ENCODE measurements around the gene CHRNA7.

The CHRNA7 gene

DNA sequence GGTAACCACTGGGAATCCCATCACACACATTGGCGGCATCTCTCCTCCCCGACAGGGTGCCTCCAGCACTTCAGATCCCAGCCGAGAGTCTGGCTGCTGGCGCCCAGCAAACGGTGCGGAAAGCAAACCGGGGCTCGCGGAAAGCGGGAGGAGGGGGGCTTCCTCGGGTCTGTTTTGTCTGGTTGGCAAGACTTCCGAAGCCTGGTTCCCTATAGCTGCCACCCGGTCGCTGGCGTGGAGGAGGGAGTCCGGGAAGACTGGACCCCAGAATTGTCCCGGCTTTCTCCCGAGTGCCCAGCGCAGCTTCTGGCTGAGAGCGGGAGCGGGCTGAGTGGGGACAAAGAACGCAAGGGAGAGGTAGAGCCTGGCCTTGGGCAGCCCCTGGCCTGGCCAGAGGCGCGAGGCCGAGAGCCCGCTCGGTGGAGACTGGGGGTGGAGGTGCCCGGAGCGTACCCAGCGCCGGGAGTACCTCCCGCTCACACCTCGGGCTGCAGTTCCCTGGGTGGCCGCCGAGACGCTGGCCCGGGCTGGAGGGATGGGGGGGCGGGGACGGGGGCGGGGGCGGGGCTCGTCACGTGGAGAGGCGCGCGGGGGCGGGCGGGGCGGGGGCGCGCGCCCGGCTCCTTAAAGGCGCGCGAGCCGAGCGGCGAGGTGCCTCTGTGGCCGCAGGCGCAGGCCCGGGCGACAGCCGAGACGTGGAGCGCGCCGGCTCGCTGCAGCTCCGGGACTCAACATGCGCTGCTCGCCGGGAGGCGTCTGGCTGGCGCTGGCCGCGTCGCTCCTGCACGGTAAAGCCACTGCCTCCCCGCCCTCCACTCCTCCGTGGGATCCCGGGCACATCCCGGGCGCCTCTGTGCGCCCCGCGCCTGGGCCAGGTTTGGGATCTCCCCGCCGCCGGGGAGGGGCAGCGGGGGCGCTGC lies at the start of gene CHRNA7:
Gene CHRNA7, plus strand, starts transcription at position 654 of the 920 bp plus-strand sequence. Its CDS starts 80 bp downstream, at position 734.
- DNase-seq (ENCODE audit: low read depth) = no peak

DNA sequence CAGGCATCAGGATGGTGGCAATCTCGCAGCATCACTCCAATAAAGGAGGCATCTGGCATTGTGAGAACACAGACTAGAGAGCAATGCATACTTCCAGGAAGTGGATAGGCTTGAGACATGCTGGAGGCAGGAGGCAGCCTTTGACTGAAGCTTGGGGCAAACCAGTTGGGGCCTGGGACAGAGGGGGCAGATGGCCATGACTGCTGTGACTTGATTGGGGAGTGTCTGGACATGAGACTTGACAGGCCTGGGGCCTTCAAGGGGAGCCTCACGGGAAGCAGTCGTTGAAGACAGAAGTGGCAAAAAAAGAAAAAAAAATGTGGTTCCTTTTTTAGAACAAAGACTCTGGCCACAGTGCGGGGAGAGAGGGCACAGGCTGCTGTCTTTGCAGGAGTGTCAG lies 44.7 kb upstream of the CHRNA7 start:
- DNase-seq (ENCODE audit: low read depth) = no peak

DNA sequence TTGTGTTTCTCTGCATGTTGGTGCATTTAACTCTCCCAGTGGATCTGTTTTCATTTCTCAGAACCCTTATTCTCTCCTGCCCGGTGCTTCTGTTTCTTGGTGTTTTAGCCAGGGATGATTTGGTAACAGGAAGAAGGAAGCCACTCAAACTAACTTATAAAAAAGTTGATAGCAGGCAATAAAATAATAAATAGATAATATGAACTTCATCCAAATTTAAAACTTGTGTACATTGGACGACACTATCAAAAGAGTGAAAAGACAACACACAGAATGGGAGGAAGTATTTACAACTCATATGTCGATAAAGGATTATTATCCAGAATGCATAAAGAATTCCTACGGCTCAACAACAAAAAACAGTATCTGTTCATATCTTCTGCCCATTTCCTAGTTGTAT lies 37.3 kb upstream of the CHRNA7 start:
- no peak for DNase-seq (ENCODE audit: low read depth)

DNA sequence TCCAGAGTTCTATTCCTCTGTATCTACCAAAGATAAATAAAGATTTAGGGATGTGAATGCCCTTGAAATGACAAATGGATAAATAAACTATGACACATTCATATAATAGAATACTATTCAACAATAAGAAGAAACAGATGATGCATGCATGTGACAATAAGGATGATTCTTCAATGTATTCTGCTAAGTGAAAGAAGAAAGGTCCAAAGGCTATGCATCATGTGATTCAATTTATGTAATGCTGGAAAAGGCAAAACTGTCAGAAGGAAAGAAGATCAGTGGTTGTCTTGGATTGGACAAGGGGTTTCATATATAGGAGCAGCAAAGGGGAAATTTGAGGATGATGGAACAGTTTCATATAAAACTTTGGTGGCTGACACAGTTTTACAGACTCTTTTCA lies 32.6 kb upstream of the CHRNA7 start:
- no peak for DNase-seq (ENCODE audit: low read depth)

DNA sequence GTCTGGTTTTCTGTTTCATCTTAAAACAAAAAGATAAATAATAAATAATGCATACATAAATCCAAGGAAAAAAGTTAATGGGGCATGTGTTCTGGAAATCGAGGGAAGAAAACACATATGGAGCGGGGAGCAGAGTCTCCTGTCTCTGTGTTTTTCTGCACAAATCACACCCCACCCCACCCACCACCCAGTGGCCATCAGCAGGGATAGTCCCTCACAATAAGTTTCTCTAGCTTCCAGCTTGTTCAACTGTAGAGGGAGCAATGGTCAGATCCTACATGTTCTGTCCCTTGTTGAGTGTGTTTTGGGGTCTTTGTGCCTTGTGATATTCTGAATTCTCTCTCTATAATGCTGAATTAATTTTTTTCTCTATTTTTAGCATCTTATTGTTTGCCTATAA lies 26.8 kb upstream of the CHRNA7 start:
- DNase-seq (ENCODE audit: low read depth) = no peak

DNA sequence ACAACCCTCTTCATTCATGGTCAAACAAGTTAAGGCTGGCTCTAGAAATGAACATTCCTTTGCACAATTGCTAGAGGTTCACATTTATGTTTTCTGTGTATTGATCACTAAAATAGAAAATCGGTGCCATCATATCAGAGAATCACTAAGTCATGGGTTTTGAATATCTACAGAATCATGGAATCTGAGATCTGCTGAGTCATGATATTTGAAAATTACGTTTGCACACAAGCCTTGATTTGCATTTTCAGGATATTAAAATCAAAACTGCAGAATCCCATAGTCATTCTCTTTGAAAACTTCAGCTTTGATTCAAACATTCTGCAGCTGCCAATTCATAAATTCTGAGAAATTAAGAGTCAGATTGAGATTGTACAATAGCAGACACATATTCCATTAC lies 26.1 kb upstream of the CHRNA7 start:
- DNase-seq (ENCODE audit: low read depth) = no peak

DNA sequence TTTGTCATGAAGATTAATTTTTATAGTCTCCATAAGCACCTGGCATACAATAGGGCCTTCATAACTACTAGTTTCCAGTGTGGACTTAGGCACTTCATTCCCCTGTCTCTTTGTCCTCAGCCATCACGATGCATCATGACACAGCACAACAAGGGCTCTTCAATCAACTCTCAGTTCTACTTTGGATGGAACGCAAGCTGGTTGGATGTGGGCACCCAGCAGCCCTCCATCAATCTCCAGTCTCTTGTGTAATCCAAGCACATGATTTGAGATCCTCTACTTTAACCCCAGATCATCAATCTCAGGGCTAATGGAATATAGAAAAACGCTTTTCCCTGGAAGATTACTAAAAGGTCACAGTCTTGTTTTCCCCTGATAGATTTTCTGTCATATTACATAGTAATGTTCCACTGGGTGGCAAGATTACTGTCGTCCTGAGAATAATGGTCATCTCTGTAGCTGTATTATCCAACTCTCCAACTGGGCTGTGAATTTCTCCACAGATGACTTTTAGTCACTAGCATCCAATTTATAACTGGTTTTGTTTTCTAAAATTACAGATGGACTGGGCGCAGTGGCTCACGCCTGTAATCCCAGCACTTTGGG lies 22.9 kb upstream of the CHRNA7 start:
- no peak for DNase-seq (ENCODE audit: low read depth)

DNA sequence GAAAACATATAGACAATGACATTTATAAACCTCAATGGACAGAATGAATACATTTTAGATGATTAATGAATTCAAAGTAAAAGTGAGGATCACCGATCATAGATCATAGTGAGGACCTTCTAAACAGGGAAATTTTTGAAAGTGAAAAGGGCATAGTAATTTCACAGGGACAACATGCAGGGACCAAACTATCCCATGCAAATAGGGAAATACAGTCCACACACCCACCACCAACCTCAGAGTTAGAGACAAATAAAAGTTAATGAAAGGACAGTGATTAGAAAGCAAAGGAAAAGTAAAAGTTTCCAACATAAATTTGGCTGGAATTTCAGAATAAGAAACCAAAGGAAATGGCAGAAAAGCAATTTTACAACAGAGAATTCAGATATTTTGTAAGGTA lies 15.4 kb upstream of the CHRNA7 start:
- no peak for DNase-seq (ENCODE audit: low read depth)

DNA sequence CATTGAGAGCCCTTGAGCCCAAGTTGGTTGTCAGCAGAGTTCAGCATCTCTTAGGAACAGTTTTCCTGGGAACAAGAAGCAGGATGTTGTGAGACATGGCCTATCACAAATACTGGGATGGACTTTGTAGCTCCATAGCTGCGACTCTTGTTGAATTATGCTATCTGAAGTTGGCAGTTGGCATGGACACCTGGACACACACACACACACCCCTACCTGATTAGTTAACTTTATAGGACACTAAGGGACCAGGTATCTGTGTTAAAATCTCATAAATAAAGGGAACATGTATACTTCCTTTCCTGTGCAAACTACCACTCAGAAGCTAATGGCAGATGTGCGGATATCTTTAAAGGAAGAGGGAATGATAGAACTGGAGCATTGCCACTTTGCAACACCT lies 10.2 kb upstream of the CHRNA7 start:
- DNase-seq (ENCODE audit: low read depth) = no peak

DNA sequence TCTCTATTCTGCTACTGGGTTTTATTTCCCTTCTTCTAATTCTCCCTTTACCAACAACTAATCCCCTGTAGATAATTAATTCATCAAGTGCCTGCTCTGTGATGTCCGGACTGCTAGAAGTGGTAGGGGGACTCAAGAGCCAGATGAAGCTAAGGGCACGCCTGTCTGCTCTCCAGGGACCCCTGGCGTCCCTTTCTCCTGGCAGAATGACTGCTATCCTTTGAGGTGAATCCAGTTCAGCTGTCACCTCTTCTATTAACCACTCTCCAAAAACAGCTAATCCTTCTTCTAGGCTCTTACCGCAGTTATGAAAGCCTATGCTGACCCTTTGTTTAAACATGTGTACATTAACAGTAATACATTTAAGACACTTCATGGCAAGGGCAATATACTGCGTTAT lies 1.4 kb upstream of the CHRNA7 start:
- no peak for DNase-seq (ENCODE audit: low read depth)

DNA sequence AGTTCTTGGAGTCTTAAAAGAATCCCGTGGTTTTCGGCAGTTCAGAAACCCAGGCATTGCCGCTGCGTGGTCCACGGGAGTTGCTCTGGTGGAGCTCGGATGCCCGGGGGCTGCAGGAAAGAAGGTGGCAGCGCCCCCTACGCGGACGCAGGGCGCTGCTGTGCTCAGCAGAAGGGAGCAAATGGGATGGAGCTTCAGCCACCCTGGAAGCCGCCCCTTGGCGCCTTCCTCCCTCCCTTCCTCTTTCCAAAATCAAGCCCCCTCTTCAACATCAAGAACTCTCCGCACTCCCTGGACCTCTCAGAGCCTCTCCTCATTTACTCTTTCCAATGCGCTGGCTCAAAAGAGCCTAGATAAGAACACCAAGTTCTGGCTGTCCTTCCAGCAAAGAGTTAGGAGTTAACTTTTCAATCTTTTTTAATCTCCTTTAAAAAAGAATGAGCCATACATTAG lies 880 bp upstream of the CHRNA7 start:
- no peak for DNase-seq (ENCODE audit: low read depth)

DNA sequence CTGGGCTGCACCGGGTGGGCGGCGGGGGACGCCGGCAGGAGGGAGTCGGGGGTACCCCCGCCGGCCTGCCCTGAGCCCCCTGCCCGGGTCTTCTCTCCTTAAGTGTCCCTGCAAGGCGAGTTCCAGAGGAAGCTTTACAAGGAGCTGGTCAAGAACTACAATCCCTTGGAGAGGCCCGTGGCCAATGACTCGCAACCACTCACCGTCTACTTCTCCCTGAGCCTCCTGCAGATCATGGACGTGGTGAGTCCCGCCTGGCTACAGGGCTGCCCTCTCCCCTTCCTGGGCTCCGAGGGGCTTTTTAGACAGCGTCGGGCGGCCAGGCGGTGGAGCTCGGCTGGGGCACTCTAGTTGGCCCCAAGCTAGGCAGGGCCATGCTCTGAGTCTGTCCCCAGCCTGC lies 480 bp downstream of the CHRNA7 start:
- DNase-seq (ENCODE audit: low read depth) = no peak

DNA sequence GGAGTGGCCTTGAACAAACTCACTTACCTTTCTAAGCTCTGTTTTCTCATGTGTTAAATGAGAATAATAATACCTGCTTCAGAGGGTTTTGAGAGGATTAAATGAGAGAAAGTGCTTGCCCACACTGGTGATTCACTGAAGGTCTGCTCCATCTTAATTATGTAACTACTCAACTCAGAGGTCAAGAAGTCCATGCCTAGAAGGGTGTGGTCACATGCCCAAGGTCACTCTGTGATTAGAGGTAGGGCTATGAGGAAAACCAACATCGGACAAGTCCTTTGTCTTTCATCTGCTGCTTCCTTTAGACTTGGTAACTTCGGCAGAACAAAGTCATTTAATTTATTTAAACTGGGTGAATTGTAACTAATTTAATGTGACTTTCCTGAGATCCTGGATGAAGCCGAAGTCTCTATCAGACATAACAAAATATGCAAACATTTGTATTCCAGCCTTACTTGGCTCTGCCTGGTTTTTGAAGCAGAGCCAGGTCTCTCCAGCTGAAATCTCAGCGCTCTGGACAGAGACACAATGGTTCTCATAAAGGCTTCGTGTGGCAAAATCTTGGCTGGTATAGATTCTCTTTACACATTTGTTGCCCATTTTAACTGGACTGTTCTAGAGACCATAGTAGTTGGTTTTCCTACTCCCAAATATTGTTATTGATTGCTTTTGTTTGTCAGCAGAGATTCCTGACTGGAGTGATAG lies 3.0 kb downstream of the CHRNA7 start:
- no peak for DNase-seq (ENCODE audit: low read depth)

DNA sequence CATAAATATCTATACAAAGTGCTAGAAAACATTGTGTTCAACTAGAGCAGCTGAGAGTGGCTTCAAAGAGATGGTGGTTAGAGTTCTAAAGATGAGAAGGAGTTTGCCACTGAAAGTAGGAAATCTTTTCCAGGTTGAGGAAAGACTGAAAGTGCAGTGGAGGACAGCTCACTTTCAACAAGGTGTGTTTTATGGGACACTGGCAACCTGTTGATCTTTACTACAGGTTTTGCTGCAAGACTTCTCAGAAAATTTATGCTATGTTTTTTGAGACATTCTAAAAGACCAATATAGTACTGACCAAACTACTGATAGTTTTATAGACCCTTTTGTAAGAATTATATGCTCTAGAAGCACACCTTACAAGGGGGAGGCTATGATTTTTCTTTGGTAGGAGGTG lies 3.8 kb downstream of the CHRNA7 start:
- DNase-seq (ENCODE audit: low read depth) = no peak

DNA sequence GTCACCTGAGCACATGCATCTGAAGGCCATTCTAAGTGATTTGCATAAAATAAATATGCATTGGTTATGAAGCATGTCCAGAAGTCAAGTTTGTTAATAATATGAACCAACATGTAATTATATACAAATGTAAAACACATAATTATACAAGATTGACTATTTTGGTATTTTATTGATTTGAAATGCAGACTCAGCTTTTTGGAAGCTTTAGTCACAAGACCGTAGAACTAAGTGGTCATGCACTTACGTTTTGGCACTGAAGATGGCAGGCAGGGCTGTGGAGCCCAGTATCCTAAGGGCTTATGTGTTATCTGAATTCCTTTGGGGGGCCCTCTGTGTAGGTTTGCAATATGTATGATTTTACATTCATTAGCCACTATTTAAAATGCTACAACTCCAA lies 5.0 kb downstream of the CHRNA7 start:
- DNase-seq (ENCODE audit: low read depth) = no peak

DNA sequence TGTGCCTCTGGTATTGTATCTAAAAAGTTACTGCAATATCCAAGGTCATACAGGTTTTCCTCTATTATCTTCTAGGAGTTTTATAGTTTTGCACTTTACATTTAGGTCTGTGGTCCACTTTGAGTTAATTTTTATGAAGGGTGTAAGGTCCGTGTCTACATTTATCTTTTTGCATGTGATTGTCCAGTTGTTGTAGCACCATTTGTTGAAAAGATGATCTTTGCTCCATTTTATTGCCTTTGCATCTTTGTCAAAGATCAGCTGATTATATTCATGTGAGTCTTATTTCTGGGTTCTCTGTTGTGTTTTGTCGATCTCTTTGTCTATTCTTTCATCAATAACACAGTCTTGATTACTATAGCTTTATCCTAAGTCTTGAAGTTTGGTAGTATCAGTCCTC lies 6.7 kb downstream of the CHRNA7 start:
- no peak for DNase-seq (ENCODE audit: low read depth)

DNA sequence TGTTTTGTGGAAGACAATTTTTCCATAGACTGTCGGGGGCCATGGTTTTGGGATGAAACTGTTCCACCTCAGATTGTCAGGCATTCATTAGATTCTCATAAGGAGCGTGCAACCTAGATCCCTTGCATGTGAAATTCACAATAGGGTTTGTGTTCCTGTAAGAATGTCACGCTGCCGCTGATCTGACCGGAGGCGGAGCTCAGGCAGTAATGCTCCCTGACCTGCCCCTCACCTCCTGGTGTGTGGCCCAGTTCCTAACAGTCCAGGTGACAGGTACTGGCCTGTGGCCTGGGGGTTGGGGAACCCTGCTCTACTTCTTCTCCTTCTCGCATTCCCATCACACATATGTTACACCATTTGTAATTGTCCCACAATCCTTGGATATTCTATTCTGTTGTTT lies 11.0 kb downstream of the CHRNA7 start:
- no peak for DNase-seq (ENCODE audit: low read depth)

DNA sequence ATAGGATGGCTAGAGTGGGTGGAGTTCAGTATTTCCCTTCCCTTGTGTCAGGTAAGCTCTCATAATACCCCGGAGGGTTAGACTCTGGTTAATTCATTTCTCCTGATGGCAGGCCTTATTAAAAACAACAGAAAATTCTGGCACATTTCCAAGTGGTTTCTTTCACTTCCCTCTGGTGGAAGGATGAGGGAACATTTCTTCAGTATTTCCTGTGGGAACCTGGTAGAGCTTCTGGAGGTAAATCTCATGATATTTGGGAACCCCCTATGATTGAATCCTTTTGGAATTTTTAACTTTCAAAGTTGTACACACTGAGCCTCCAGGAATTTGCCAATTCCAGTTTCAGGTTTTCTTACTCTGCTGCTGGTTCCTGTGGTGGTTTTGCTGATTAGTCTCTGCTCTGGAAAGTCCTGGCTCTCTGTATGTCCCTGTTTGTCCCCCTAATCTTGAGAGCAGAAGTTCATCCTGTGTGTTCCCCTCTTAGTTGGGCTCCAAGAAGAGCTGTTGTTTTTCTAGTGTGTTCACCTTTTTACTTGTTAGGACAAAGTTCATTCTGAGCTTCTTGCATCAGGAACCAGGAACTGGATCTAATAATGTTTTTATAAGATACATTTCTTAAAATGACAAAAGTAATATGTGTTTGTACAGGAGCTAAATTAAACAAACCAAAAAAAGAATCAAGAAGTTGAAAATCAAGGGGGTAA lies 12.1 kb downstream of the CHRNA7 start:
- DNase-seq (ENCODE audit: low read depth) = no peak

DNA sequence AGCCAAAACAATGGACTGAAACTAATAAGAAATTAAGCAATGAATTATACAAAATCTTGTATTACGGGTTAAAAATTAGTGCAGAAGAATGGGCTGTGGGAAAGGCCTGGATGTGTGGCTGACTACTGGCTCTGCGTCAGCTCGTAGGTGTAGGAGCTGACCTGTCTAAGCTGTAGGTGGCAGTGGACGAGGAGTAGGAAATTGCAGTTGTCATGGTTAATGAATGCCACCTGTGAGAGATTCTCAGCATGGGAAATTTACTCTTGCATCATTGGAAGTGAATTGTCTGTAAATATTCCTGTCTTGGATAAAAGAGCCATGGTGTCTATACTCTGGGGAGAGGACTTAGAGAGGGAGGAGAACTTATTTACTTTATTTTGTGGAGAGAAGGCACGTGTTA lies 23.4 kb downstream of the CHRNA7 start:
- no peak for DNase-seq (ENCODE audit: low read depth)

DNA sequence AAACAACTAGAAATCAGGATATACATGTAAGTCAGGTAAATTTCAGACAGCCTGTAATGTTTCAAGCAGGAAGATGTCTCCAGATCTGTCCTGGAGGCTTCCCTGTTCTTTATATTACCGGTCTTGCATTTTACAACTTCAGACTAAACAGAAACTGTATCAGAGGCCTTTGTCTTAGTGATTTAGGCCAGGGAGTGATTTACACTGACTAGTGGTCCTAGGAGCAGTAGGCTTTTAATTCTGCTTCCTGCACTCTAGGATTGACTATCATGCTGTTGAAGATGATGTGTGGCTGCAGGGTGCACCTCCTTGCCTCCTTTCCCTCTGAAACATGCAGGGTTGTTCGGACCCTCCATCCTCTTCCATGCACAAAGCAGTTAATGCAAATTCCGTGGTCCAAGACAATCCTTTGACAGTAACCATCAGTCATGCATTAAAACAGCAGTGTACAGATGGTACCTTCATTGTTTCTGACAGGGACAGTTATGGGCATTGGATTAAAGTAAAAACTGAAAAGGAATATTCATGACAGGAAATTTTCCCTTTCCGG lies 27.6 kb downstream of the CHRNA7 start:
- no peak for DNase-seq (ENCODE audit: low read depth)

DNA sequence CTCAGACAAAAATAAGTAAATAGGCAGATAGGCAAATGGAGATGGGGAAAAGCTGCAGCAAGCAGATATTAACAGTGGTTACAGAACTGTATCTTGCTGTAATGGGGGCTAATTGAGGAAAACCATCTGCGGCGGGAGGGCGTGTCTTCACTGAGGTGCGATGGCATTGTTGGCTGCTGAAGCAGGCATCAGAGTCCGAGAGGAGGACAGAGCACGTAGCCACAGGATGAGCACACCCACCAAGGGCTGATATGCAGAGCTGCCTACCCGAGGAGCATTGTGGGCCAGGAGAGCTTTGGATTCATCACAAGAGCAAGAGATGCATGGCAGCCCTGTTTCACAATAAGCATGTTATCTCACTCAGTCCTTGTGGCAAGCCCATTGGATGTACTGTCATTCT lies 30.4 kb downstream of the CHRNA7 start:
- no peak for DNase-seq (ENCODE audit: low read depth)

DNA sequence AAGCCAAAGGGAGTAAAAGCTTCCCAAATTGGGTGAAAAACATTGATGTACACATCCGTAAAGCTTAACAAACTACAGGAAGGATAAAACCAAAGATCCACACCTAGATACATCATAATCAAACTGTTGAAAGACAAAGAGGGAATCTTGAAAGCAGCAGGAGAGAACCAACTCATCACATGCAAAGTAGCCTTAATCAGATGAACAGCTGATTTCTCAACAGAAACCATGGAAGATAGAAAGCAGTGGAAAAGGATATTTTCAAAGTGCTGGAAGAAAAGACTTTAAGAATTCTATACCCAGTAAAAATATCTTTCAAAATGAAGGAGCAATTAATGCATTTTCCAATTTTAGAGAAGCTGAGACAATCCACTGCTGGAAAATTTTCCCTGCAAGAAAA lies 36.8 kb downstream of the CHRNA7 start:
- no peak for DNase-seq (ENCODE audit: low read depth)
